HG03575 (cell line): ENCODE results near the gene MINDY4.

Experiments used
- ATAC-seq: cut with Tn5 transposase; IDR thresholded peaks from one replicate; pipeline ENCODE4 v1.9.1; 2021; ENCODE audit not compliant: unreplicated experiment, insufficient number of reproducible peaks, low FRiP score; ENCODE audit errors: extremely low read depth

Gene MINDY4

DNA sequence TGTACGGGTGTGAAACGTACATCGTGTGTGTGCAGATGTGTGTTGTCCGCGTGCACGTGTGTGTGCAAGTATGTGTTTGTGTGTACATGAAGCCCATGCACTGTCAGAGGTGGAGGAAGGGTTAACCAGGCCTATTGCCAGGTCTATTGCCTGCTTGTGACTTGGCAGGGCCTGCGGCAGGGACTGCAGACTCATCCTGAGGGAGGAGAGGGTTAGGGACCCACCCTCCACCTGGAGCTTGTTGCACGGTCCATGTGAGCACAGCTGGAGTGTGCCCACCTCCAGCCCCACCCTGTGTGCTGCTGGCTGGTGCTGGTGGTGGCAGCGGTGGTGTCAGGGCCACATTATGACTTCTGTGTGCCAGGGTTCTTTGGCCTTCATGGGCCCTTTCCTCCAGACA lies 133.3 kb downstream of the MINDY4 start:
- ATAC-seq: no peak

GRCh38 chr7:30905078-30906012 lies 134.1 kb downstream of the MINDY4 start:
- no peak for ATAC-seq

DNA sequence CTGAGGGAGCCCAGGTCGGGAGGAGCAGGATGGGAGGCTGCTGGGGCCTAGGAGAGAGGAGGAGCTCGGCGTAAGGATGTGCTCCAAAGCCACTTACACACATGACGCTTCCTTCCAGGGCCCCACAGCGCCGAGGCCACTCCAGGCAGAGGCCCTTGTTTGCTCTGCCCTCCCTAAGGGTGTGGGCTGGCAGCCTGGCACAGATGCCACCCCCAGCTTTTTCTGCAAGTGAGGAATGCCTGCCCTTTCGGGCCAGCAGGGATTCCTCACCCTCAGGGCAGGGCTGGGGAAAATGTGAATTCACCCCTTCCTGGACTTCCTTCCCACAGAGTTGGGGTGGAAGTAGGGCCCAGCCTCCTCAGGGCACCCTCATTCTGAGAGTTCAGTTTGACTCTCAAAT lies 134.8 kb downstream of the MINDY4 start:
- ATAC-seq: no peak

DNA sequence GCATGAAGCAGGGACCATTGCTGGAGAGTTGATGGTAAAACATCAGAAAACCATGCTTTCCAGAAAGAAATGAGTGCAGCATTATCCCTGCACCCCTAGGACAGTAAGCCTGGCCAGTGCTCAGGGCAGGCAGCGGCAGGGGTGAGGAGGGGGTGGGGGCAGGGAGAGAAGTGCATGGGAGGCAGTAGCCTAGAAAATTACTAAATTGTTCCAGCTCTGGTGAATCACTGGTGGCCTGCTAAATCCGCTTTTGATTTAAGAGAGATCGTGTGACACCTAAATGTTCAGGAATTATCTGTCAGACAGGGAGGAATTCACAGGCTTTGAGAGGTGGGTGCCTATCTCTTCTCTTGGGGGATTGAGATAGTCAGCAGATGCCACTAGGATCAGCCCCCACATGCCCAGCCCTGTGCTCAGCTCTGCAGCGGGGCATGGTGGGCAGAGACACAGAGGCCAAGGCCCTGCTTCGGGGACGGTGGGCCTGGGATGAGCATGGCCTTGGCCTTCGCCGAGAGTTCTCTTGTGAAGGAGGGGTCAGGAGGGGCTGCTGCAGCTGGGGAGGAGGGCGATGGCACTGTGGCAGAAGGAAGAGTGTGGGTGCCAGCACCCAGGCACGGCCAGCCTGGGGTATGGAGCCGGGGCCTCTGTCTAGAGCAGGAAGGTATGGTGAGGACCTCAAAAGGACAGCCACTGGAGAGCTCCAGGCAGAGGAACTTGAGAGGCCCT lies 135.5 kb downstream of the MINDY4 start:
- ATAC-seq: no peak

DNA sequence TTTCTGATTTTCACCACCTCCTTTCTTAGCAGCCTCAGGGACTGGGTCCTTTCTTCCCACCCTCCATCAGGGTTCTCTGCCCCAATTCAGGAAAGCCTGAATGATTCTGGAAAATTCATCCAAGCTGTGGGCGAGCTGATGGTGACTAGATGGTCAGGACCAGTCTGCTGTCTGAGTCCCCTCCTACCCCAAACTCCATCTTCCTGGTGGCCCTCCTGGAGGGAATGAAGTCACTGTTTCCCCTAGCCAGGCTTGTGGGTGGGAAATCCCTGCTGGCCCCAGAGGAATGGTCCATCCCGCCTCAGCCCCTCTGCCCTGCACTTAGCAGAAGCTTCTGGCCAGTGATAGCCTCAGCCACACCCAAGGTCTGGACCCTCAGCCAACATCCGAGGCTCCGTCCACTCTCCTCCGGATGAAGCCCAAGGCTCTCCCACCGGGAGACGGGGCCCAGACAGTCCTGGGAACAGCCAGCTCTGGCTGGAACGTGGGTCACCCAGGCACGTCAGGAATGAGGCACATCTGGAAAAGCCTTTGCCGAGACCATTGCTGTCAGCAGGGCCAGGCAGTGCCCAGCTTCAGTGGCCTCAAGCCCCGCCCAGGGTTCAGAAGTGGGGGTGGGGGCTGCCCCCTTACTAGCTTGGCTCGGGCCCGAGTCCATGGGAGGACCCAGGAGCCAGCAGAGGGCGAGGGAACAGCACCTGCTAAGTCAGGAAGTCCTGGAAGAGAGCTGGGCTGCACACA lies 136.5 kb downstream of the MINDY4 start:
- ATAC-seq: no peak

- ATAC-seq: no peak
These were observed 137.5 kb downstream of the MINDY4 start for GRCh38 chr7:30908681-30909080.

DNA sequence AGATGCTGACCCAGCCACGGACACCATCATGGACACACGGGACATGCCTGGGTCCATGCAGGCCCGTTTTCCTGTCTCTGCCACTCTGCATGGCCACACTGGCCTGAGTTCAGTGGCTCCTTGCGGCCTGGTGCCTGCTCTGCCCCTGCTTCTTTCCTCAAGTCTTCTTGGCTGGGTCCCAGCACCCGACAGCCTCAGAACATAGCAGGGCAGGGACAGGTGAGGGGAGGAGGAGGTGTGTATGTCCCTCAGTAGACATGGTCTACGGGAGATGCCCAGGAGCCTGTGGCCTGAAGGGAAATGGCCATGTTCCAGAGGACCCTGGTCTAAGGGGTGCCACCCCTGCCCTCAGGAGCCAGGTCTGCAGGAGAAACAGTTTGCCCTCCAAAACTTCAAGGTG lies 138.2 kb downstream of the MINDY4 start:
- ATAC-seq: no peak

- no peak for ATAC-seq
These were observed 139.3 kb downstream of the MINDY4 start for GRCh38 chr7:30910411-30911073.

DNA sequence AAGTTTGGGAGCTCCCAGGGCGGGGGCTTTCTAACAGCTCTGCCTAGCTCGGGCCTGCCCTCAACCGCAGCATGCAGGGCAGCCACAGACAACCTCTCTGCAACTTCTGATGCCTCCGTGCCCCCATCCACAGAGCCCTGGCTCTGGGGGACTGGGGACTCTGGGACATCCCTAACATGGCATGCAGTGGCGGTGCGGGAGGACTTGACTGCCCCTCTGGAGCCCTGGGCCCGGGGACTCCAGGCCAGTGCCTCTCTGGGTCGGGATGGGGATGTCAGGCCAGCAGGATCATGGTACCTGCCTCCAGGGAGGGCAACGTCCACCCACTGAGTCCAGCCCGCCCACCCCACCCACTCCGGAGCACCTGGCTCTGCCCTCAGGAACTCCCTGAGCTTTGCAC lies 139.9 kb downstream of the MINDY4 start:
- ATAC-seq: no peak

- ATAC-seq: no peak
These were observed 140.3 kb downstream of the MINDY4 start, which contains the start of gene AQP1 for GRCh38 chr7:30911561-30911969. TSS of gene AQP1 (plus strand) at chr7:30911853. CDS start at chr7:30911910, 57 bp downstream.

GRCh38 chr7:30912021-30912730 lies 141.0 kb downstream of the MINDY4 start:
- ATAC-seq: no peak

DNA sequence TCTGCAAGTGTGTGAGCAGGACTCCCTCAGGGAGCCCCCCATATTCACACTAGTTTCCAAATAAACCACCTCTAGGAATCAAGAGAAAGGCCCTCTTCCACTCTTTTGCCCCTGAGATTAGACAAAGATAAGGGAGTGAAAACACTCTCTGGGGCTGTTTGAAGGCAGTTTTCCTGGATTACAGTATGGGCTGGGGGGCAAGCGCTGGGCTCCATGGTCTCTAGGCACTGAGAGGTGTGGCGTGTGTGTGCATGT lies 141.4 kb downstream of the MINDY4 start:
- no peak for ATAC-seq

GRCh38 chr7:30912986-30913811 lies 142.0 kb downstream of the MINDY4 start:
- no peak for ATAC-seq

DNA sequence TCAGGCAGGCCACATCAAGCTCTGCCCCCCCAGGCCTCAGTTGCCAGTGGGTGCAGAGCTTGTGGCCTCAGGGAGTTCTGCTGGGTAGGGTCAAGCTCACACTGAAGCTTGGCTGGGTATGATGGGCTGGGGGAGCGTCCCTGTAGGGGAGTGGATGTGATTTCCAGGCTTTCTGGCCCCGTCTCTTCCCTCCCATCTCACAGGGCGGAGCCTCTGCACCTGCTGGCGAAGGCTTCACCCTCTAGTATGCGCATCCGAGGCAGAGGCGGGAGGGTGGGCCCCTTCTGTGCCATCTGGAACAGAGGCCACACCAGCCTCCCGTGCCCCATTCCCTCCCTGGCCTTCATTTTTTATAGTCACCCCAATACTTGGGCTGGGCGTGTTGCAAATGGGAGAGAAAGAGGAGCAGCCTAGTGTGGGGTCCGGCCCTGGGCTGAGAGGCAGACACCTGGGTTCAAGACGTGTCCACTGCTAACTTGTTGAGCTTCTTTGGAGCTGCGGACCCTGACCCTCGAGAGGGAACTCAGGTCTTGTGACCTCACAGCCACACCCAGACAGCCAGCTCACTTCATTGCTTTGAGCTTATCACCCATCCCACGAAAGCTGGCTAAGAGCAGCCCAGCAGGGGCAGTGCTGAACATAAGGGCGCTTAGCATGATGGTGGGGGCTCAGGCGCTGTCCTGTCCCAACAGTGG lies 142.8 kb downstream of the MINDY4 start:
- ATAC-seq: no peak

GRCh38 chr7:30914596-30914995 lies 143.4 kb downstream of the MINDY4 start:
- no peak for ATAC-seq

DNA sequence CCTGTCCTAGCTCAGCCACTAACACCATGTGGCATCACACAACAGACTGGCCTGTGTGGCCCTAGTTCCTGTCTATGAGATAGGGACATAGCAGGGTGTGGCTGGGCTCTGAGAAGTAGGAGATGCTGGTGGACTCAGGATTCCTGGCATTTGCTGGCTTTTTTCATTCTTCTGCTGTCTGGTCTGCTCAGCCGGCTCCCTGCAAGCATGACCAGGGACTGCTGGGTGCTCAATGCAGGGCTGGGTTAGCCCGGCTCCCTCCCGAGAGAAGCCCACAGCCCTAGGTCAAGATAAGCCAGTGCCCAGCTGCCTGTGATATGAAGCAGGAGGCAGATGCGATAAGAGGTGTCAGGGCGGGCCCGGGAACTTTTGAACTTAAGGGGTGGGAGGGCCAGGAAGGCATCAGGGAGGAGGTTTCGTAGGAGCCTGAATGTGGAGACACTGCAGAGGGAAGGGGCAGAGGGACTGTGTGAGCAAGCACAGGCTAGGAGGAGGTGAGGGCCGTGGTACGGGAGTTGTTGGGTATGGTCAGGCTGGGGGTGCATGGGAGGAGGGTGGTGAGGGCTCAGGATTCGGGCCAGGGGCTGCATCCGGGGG lies 143.9 kb downstream of the MINDY4 start:
- no peak for ATAC-seq

GRCh38 chr7:30915751-30916150 lies 144.5 kb downstream of the MINDY4 start:
- ATAC-seq: no peak
